KOPT-K1 (cell line): Measurements from ENCODE around the gene GOLGA2.
A peak's percentile ranks its signal among the peaks of the same experiment; 100 is the strongest.

Experiments
- H3K27ac ChIP-seq: fragments of 200-600 bp; sonication (generic); 2 replicates; pipeline ENCODE4 v1.5.1; 2016; ENCODE audit warnings: antibody characterized with exemption, mild to moderate bottlenecking, low read depth, low read length; ENCODE audit not compliant: poor library complexity, severe bottlenecking
- H3K36me3 ChIP-seq: fragments of 200-600 bp; sonication (generic); 2 replicates; pipeline ENCODE4 v1.5.1; 2017; ENCODE audit warnings: antibody characterized with exemption, mild to moderate bottlenecking, low read length, moderate library complexity; ENCODE audit not compliant: insufficient read depth
- H3K9me3 ChIP-seq: fragments of 200-600 bp; sonication (generic); 2 replicates; pipeline ENCODE4 v1.5.1; 2017; ENCODE audit warnings: antibody characterized with exemption, low read length, mild to moderate bottlenecking; ENCODE audit not compliant: insufficient read depth, poor library complexity, severe bottlenecking

The GOLGA2 gene

GRCh38 chr9:128254362-128254761, 21.4 kb downstream of the GOLGA2 start:
- H3K27ac ChIP-seq = no peak overlapping the region
- H3K9me3 ChIP-seq = no peaks in the 10 kb centered on the region
- peaks cover 24% of the 10 kb centered on the region for H3K36me3 ChIP-seq

GRCh38 chr9:128253991-128254346, 21.8 kb downstream of the GOLGA2 start:
- Histone ChIP-seq H3K27ac (no peak overlapping the region), H3K36me3 (peaks cover 20% of the 10 kb centered on the region), H3K9me3 (no peaks in the 10 kb centered on the region)

DNA sequence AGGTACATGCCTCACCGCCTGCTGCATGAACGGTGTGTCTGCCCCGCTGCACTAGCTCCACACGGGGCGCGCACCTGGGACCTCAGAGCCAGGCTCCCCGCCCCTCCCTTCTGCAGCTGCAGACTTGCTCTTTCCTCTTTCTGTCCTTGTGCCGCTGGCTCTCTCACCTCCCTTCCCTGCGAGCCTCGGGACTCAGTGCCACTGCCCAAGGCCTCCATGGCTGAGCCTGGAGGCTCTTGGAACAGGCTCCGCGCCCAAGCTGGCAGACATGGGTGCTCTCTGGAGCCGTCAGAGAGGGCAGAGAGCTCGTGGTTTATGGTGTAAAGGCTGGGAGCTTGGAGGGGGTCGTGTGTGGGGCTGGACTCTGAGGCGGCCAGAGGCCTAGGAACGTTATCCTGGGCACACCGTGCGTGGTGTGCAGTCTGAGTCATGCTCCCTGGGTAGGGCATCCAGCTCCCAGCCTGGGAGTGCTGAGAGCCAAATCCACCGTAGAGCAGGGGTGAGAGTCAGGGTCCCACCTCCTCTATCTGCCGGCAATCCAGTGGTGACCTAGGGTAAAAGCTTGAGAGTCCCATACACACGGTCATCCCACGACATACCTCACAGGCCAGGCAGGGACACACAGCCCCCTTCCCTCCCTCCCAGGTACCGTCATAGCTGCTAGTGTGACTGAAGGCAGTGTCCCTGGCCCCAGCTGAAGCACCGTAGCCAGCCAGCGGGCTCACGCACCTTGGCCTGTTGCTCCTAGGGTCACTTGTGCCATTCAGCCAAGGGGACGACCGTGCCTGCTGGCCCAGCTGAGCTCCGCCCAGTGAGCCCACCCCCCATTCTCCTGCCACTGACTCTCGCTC, 22.4 kb downstream of the GOLGA2 start:
- Histone ChIP-seq H3K36me3 (peaks cover 15% of the 10 kb centered on the region; the same call in 1 of the 2 replicates), H3K9me3 (no peaks in the 10 kb centered on the region), H3K27ac (no peak overlapping the region)

- H3K36me3 ChIP-seq = peaks cover 7% of the 10 kb centered on the region; the same call in 1 of the 2 replicates
- no peak overlapping the region for H3K27ac ChIP-seq
- no peaks in the 10 kb centered on the region for H3K9me3 ChIP-seq
Observed at GRCh38 chr9:128252317-128253139, 23.3 kb downstream of the GOLGA2 start.

GRCh38 chr9:128251732-128252100, 24.1 kb downstream of the GOLGA2 start:
- Histone ChIP-seq H3K27ac (no peak overlapping the region), H3K36me3 (no peaks in the 10 kb centered on the region), H3K9me3 (no peaks in the 10 kb centered on the region)

DNA sequence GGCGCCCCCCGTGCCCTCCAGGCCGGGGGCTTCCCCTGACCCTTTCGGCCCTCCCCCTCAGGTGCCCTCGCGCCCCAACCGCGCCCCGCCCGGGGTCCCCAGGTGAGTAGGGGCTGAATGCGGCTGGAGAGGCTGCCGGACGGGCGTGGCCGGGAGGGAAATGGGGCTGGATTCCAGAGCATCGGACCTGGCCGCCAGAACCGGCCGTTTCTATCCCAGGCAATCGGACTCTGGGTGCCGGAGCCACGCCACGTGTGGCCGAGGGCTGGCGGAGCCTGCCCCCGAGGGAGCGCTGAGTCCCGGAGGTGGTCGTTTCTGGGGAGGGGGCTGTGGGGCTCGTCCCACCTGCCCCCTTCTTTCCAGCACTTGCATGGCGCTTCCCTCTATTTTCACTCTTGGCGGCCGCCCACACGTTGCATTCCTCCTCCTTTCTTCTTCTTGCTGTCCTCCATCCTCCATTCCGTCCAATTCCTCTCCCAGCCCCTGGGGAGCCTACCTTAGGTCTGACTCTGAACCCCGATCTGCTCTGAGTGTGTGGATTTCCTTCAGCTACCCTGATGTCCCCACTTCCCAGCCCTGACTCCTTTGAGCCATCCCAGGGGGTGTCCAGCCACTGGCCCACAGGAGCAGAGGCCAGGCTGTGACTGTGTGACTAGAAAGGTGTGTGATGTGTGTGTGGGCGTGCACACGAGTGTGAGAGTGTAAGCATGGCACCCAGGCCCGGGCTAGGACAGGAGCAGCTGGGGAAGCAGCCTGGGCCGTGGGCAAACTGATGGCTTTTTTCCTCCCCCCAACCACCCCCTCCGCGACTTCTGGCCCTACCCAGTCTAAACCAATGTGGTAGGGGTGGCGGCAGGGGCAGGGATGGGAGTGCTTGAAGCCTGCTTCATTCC, 24.7 kb downstream of the GOLGA2 start:
- H3K36me3 ChIP-seq = no peaks in the 10 kb centered on the region

DNA sequence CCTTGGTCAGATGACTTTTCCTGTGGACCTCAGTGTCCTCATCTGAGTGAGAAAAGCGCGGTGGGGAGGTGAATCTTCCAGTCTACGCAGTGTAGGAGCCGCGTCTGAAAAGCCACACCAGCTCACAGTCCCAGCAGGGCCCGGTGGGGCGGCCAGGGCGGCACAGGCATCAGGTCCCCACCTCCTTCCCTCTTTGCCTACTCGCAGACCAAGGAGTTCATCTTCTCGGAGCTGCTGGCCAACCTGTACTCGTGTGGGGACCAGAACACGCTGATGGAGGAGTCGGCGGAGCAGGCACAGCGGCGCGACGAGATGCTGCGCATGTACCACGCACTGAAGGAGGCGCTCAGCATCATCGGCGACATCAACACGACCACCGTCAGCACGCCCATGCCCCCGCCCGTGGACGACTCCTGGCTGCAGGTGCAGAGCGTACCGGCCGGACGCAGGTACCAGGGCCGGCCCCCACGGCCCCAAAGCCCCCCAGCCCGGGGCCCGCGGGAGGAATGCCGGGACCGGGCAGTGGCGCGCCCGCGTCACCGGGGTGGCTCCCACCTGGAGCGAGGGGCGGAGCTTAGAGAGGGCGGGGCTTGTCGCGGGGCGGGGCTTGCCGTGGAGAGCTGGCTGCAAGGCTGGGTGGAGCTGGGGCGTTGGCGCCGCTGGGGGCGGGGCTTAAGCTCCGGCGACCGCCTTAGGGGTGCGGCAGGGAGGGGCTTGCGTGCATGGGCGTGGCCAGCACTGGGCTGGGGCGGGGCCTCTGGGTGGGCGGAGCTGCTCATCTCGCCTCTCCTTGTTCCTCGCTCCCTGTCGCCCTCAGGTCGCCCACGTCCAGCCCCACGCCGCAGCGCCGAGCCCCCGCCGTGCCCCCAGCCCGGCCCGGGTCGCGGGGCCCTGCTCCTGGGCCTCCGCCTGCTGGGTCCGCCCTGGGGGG, 25.6 kb downstream of the GOLGA2 start:
- H3K36me3 ChIP-seq = no peaks in the 10 kb centered on the region
- no peak overlapping the region for H3K27ac ChIP-seq
- no peaks in the 10 kb centered on the region for H3K9me3 ChIP-seq

More for the DNA sequence above, 24.7 kb downstream of the GOLGA2 start:
- Histone ChIP-seq H3K9me3 (no peaks in the 10 kb centered on the region), H3K27ac (no peak overlapping the region)

DNA sequence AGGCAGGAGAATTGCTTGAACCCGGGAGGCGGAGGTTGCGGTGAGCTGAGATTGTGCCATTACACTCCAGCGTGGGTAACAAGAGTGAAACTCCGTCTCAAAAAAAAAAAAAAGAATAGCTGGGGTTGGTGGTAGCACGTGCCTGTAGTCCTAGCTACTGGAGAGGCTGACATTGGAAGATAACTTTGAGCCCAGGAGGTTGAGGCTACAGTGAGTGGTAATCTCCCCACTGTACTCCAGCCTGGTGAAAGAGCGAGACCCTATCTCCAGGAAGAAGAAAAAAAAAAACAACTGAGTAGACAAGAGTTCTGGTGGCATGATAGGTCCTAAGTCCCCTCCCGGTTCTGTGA, 26.3 kb downstream of the GOLGA2 start:
- H3K9me3 ChIP-seq = no peaks in the 10 kb centered on the region
- no peaks in the 10 kb centered on the region for H3K36me3 ChIP-seq
- H3K27ac ChIP-seq = no peak overlapping the region

- H3K36me3 ChIP-seq = no peaks in the 10 kb centered on the region
- H3K27ac ChIP-seq = no peak overlapping the region
Observed at GRCh38 chr9:128247226-128247803, 28.5 kb downstream of the GOLGA2 start.

DNA sequence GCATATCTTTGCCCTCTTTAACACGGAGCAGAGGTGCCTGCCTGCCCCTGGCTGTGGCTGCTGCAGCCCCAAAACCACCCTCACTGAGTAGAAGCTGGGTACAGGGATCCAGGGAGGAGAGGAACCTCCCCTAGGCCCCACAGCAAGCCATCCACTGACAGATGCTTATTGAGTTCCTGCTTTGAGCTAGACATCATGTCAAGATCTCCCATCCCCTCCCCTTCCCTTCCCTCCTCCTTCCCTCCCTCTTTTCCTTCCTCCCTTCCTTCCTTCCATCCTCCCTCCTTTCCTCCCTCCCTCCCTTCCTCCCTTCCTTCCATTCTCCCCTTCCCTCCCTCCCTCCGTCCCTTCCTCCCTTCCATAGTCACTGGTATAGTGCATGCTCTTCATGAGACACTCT, 29.3 kb downstream of the GOLGA2 start:
- Histone ChIP-seq H3K36me3 (no peaks in the 10 kb centered on the region), H3K27ac (no peak overlapping the region), H3K9me3 (no peaks in the 10 kb centered on the region)

More at GRCh38 chr9:128247226-128247803, 28.5 kb downstream of the GOLGA2 start:
- H3K9me3 ChIP-seq = no peaks in the 10 kb centered on the region

- Histone ChIP-seq H3K27ac (peak overlapping the region; percentile 24), H3K9me3 (no peaks in the 10 kb centered on the region), H3K36me3 (no peaks in the 10 kb centered on the region)
Observed at GRCh38 chr9:128245421-128246151, 30.2 kb downstream of the GOLGA2 start.

DNA sequence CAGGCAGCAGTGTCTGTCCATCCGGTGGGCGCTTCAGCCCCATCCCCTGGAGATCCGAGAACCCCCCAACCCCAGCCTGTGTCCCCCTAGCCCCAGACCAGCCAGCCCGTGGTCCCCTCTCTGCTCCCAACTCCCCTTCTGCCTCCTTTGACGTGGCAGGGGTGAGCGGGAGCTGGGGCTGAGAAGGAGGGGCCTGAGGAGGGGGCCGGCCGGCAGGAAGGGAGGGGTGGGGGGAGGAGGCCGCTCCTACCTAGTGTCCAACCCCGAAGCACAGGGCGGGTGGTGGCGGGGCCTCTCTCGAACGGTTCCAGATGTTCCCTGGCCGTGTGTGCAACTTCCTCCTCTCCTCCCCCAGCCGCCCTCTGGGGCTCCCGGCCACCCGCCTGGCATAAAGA, 31.0 kb downstream of the GOLGA2 start:
- H3K27ac ChIP-seq = peak overlapping the region; percentile 9
- no peaks in the 10 kb centered on the region for H3K9me3 ChIP-seq
- H3K36me3 ChIP-seq = no peaks in the 10 kb centered on the region

- Histone ChIP-seq H3K27ac (peak overlapping the region; percentile 9), H3K36me3 (no peaks in the 10 kb centered on the region), H3K9me3 (no peaks in the 10 kb centered on the region)
Observed at GRCh38 chr9:128244091-128244836, 31.5 kb downstream of the GOLGA2 start.
